HEK293 (cell line): ENCODE measurements around the gene HNRNPL.

ENCODE experiments used
- AEBP2 ChIP-seq: fragments of 450-650 bp; formaldehyde crosslinking; IDR thresholded peaks from 2 replicates; pipeline ENCODE4 v1.5.1; 2016; ENCODE audit warnings: missing biosample characterization, missing genetic modification characterization, borderline replicate concordance
- FEZF1 ChIP-seq: fragments of 450-650 bp; formaldehyde crosslinking; IDR thresholded peaks from 2 replicates; pipeline ENCODE4 v1.5.1; 2016; ENCODE audit warnings: missing biosample characterization, missing genetic modification characterization
- HOXD13 ChIP-seq: sonication (generic); formaldehyde crosslinking; IDR thresholded peaks from 2 replicates; pipeline ENCODE4 v1.8.0; 2022; ENCODE audit warnings: missing genetic modification reagents, borderline replicate concordance
- INSM2 ChIP-seq: fragments of 450-650 bp; formaldehyde crosslinking; IDR thresholded peaks from 2 replicates; pipeline ENCODE4 v1.5.1; 2016; ENCODE audit warnings: missing biosample characterization, missing genetic modification characterization
- KLF1 ChIP-seq: fragments of 450-650 bp; formaldehyde crosslinking; IDR thresholded peaks from 2 replicates; pipeline ENCODE4 v1.5.1; 2016; ENCODE audit warnings: missing biosample characterization, missing genetic modification characterization
- KLF10 ChIP-seq: fragments of 450-650 bp; IDR thresholded peaks from 2 replicates; pipeline ENCODE4 v1.5.1; 2018; ENCODE audit warnings: missing biosample characterization, mild to moderate bottlenecking, missing genetic modification characterization
- KLF7 ChIP-seq: fragments of 450-650 bp; formaldehyde crosslinking; IDR thresholded peaks from 2 replicates; pipeline ENCODE4 v1.5.1; 2016; ENCODE audit warnings: missing biosample characterization, missing genetic modification characterization, borderline replicate concordance
- PBX3 ChIP-seq: sonication (generic); formaldehyde crosslinking; IDR thresholded peaks from 2 replicates; pipeline ENCODE4 v1.8.1; 2022; ENCODE audit warnings: mild to moderate bottlenecking, moderate library complexity, missing genetic modification reagents
- SCRT1 ChIP-seq: fragments of 450-650 bp; formaldehyde crosslinking; IDR thresholded peaks from 2 replicates; pipeline ENCODE4 v1.5.1; 2016; ENCODE audit warnings: missing biosample characterization, missing genetic modification characterization, borderline replicate concordance
- SETDB1 ChIP-seq: IDR thresholded peaks from one replicate; pipeline ENCODE4 v1.6.1; 2017; ENCODE audit warnings: mild to moderate bottlenecking, low read length, moderate library complexity, mixed read lengths; ENCODE audit not compliant: insufficient read length
- WT1 ChIP-seq: fragments of 450-650 bp; formaldehyde crosslinking; IDR thresholded peaks from 2 replicates; pipeline ENCODE4 v1.5.1; 2016; ENCODE audit warnings: missing biosample characterization, missing genetic modification characterization
- YY1 ChIP-seq: fragments of 450-650 bp; formaldehyde crosslinking; IDR thresholded peaks from 2 replicates; pipeline ENCODE4 v1.5.1; 2018; ENCODE audit warnings: missing biosample characterization, missing genetic modification characterization
- ZBTB10 ChIP-seq: fragments of 450-650 bp; formaldehyde crosslinking; IDR thresholded peaks from 2 replicates; pipeline ENCODE4 v1.5.1; 2016; ENCODE audit warnings: missing biosample characterization, missing genetic modification characterization
- ZBTB21 ChIP-seq: fragments of 450-650 bp; formaldehyde crosslinking; IDR thresholded peaks from 2 replicates; pipeline ENCODE4 v1.5.1; 2017; ENCODE audit warnings: missing biosample characterization, missing genetic modification characterization
- ZBTB6 ChIP-seq: fragments of 450-650 bp; formaldehyde crosslinking; IDR thresholded peaks from 2 replicates; pipeline ENCODE4 v1.5.1; 2017; ENCODE audit warnings: missing biosample characterization, missing genetic modification characterization
- ZEB2 ChIP-seq: fragments of 450-650 bp; formaldehyde crosslinking; IDR thresholded peaks from 2 replicates; pipeline ENCODE4 v1.5.1; 2016; ENCODE audit warnings: missing biosample characterization, missing genetic modification characterization
- ZFP3 ChIP-seq: fragments of 450-650 bp; formaldehyde crosslinking; IDR thresholded peaks from 2 replicates; pipeline ENCODE4 v1.5.1; 2016; ENCODE audit warnings: low read depth, missing biosample characterization, missing genetic modification characterization
- ZNF16 ChIP-seq: fragments of 450-650 bp; formaldehyde crosslinking; IDR thresholded peaks from 2 replicates; pipeline ENCODE4 v1.5.1; 2016; ENCODE audit warnings: low read depth, missing biosample characterization, missing genetic modification characterization
- ZNF2 ChIP-seq: fragments of 450-650 bp; formaldehyde crosslinking; IDR thresholded peaks from 2 replicates; pipeline ENCODE4 v1.5.1; 2016; ENCODE audit warnings: missing biosample characterization, missing genetic modification characterization
- ZNF274 ChIP-seq, 2 experiments: fragments of 200-500 bp in 1 of 2; fragments of 450-650 bp in 1 of 2; sonication (Bioruptor generic) in 1 of 2; formaldehyde crosslinking in 1 of 2; IDR thresholded peaks; 2 replicates each; pipeline versions ENCODE4 v1.5.1 to v1.6.1; 2014 to 2016; ENCODE audit warnings: borderline replicate concordance in 1 of 2, inconsistent platforms in 1 of 2, low read length in 1 of 2, missing biosample characterization in 1 of 2, missing genetic modification characterization in 1 of 2
- ZNF394 ChIP-seq: fragments of 450-650 bp; formaldehyde crosslinking; IDR thresholded peaks from 2 replicates; pipeline ENCODE4 v1.5.1; 2016; ENCODE audit warnings: missing biosample characterization, missing genetic modification characterization, mild to moderate bottlenecking, moderate library complexity, borderline replicate concordance
- ZNF423 ChIP-seq: fragments of 450-650 bp; formaldehyde crosslinking; IDR thresholded peaks from 2 replicates; pipeline ENCODE4 v1.5.1; 2016; ENCODE audit warnings: missing biosample characterization, missing genetic modification characterization
- ZNF426 ChIP-seq: fragments of 450-650 bp; formaldehyde crosslinking; IDR thresholded peaks from 2 replicates; pipeline ENCODE4 v1.5.1; 2017; ENCODE audit warnings: missing biosample characterization, missing genetic modification characterization, mild to moderate bottlenecking, inconsistent platforms, moderate library complexity
- ZNF48 ChIP-seq: fragments of 450-650 bp; formaldehyde crosslinking; IDR thresholded peaks from 2 replicates; pipeline ENCODE4 v1.5.1; 2016; ENCODE audit warnings: missing biosample characterization, missing genetic modification characterization
- ZNF561 ChIP-seq: fragments of 450-650 bp; IDR thresholded peaks from 2 replicates; pipeline ENCODE4 v1.5.1; 2018; ENCODE audit warnings: missing biosample characterization, missing genetic modification characterization, borderline replicate concordance
- ZNF580 ChIP-seq: fragments of 450-650 bp; formaldehyde crosslinking; IDR thresholded peaks from 2 replicates; pipeline ENCODE4 v1.5.1; 2016; ENCODE audit warnings: missing biosample characterization, missing genetic modification characterization
- ZNF658 ChIP-seq: fragments of 450-650 bp; formaldehyde crosslinking; IDR thresholded peaks from 2 replicates; pipeline ENCODE4; 2016; ENCODE audit warnings: missing biosample characterization, missing genetic modification characterization
- ZNF704 ChIP-seq: fragments of 450-650 bp; formaldehyde crosslinking; IDR thresholded peaks from 2 replicates; pipeline ENCODE4 v1.5.1; 2016; ENCODE audit warnings: missing biosample characterization, missing genetic modification characterization
- ZNF707 ChIP-seq: fragments of 450-650 bp; formaldehyde crosslinking; IDR thresholded peaks from 2 replicates; pipeline ENCODE4 v1.5.1; 2016; ENCODE audit warnings: missing biosample characterization, missing genetic modification characterization
- ZSCAN16 ChIP-seq: fragments of 450-650 bp; formaldehyde crosslinking; IDR thresholded peaks from 2 replicates; pipeline ENCODE4 v1.5.1; 2016; ENCODE audit warnings: missing biosample characterization, missing genetic modification characterization
- ZXDB ChIP-seq: fragments of 450-650 bp; formaldehyde crosslinking; IDR thresholded peaks from 2 replicates; pipeline ENCODE4 v1.5.1; 2016; ENCODE audit warnings: missing biosample characterization, missing genetic modification characterization

The HNRNPL gene

GRCh38 chr19:38849860-38850435, at the start of gene HNRNPL (continued):
- peak; percentile 74 for TF ChIP-seq KLF1
- TF ChIP-seq ZNF2 (tag by site-specific recombination): no peak
- no peak for TF ChIP-seq SCRT1 (tag by site-specific recombination)
- TF ChIP-seq ZBTB21 (tag by site-specific recombination): peak; percentile 98
- peak; percentile 93 for TF ChIP-seq FEZF1 (tag by site-specific recombination)
- TF ChIP-seq YY1 (tag by site-specific recombination): peak; percentile 96
- no peak for TF ChIP-seq ZBTB10 (tag by site-specific recombination)
- TF ChIP-seq ZNF426 (tag by site-specific recombination): no peak
- no peak for TF ChIP-seq ZFP3 (tag by site-specific recombination)
- peak; percentile 100 for TF ChIP-seq ZNF580
- TF ChIP-seq WT1 (tag by site-specific recombination): peak; percentile 78
- no peak for TF ChIP-seq ZNF16 (tag by site-specific recombination)
- no peak for TF ChIP-seq AEBP2 (tag by site-specific recombination)
- TF ChIP-seq ZNF274 (IDR thresholded peaks at IDR 0.05; ENCODE audit: low read length): no peak
- TF ChIP-seq ZNF274 (tag by site-specific recombination; IDR thresholded peaks at IDR 0.05; ENCODE audit: borderline replicate concordance): no peak
- TF ChIP-seq SETDB1: no peak
- TF ChIP-seq ZXDB (tag by site-specific recombination): peak; percentile 86
- TF ChIP-seq ZNF48 (tag by site-specific recombination): no peak
- no peak for TF ChIP-seq ZNF704 (tag by site-specific recombination)
- peak; percentile 39; the same call in 1 of the 2 replicates for TF ChIP-seq KLF7 (tag by site-specific recombination)
- peak; percentile 100 for TF ChIP-seq PBX3 (CRISPR knock-in tag)
- TF ChIP-seq KLF10 (tag by site-specific recombination): peak; percentile 60; the same call in 1 of the 2 replicates
- no peak for TF ChIP-seq ZNF423 (tag by site-specific recombination)
- no peak for TF ChIP-seq HOXD13 (CRISPR knock-in tag)
- peak; percentile 72 for TF ChIP-seq ZEB2 (tag by site-specific recombination)
- peak; percentile 36; the same call in 1 of the 2 replicates for TF ChIP-seq INSM2 (tag by site-specific recombination)
- no peak for TF ChIP-seq ZSCAN16 (tag by site-specific recombination)
- peak; percentile 100 for TF ChIP-seq ZNF561 (tag by site-specific recombination)
- TF ChIP-seq ZNF394 (tag by site-specific recombination): peak; percentile 99
- TF ChIP-seq ZNF658 (tag by site-specific recombination): no peak
- no peak for TF ChIP-seq ZNF707 (tag by site-specific recombination)
- no peak for TF ChIP-seq ZBTB6 (tag by site-specific recombination)
